HG02759 (cell line): Measurements from ENCODE around the gene TENM4.

Source experiments
- ATAC-seq: cut with Tn5 transposase; IDR thresholded peaks from one replicate; pipeline ENCODE4 v1.9.1; 2021; ENCODE audit warnings: mild to moderate bottlenecking, moderate library complexity; ENCODE audit not compliant: unreplicated experiment

The TENM4 gene

DNA sequence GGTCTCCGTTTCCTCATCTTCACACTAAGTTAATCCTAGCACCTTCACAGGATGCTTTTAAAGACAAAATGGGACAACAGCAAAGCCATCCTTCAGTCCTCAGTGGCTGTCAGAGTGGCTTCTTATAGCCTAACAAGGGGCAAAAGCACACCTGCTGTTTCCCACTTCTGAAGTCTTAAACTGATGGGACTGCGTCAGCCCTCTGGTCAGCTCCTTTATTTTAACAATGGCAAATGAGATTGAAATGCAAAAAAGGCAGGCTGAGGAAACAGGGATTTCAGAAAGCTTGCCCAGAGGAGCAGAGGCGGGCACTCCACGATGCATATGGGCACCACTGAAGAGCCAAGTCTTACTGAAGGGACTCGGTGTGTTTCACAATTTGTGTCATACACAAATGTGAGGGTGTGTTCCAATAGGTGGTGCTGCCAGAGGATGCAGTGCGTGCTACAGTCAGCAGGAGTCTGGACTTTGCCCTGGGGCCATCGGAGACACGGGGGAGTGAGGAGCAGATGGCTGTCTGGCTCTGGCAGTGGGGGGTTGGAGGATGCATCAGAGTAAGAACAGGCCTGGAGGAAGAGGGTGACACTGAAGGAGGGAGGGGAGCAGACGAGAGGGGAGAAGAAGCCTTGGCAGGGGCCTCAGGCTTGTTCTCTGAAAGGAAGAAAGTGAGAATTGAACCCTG lies 47.3 kb downstream of the TENM4 start:
- no peak for ATAC-seq

- ATAC-seq: no peak
Observed at GRCh38 chr11:79392161-79392560, 48.7 kb downstream of the TENM4 start.

- ATAC-seq: no peak
Observed at GRCh38 chr11:79390923-79391322, 49.9 kb downstream of the TENM4 start.

DNA sequence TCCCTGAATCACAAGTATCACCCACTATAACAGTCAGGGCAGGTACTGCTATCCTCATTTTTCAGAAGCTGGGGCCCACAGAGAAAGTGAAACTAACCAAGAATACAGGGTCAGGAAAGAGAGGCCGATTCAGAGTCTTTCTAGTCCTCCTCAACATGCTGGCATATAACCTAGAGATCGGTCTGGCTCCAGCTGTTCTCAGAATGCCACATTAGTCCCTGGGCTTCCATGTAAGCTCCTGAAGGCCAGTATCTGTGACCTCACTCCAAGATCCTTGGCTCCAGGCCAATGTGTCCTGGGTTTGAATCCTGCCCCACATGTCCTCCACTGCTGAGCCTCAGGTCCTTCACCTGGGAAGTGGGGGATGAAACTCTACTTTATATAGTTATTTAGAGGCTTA lies 50.4 kb downstream of the TENM4 start:
- no peak for ATAC-seq

GRCh38 chr11:79388201-79388600 lies 52.6 kb downstream of the TENM4 start:
- no peak for ATAC-seq

GRCh38 chr11:79383874-79384273 lies 57.0 kb downstream of the TENM4 start:
- ATAC-seq: no peak

DNA sequence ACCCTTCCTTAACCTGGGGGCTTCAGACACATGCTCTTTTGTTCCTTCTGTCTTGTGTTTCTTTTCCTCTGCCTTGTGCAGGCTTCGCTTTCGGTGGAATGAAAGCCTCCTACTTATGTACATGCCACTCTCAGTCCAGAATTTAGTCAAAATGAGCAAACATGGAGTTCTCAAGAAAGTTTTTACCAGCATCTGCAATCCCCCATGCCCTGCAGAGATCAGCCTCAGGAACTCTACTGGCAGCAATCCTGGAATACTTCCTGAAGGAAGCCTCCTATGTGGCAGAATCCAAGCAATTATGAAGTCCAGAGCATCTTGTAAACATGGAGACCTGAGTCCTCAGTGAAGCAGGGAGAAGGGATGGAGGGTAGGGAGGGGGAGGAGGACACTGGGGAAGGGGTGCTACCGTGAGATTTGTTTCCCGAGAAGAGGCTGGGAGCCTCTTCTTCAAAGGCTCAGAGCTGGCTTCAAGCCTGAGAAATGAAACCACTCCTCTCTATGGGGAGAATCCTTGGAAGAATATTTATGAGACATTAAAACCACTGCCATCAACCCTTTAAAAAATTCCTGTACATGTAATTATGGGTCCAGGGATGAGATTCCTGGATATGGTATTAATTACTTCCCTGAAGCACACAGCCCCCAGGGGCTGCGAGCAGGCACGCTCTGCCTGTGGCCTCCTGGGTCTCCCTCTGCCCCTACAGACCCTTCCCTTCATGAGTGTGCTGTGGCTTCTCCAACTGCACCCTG lies 58.4 kb downstream of the TENM4 start:
- ATAC-seq: no peak

DNA sequence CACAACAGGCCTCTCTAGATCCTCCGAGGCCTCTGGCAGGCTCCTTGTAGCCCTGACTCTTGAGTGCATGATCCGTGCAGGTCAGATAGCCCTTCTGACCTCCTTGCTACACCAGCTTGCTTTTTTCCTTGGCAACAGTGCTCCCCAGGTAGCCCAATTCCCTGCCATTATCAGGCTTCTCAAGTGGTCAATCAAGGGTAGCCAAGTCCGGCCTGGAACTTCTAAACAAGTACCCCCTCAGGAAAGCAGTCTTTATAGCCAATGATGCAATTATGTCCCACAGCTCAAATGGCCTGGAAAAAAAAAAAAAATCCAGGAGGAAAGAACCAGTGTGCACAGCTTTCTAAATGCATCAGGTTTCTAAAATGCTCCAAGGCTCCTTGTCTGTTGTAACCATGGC lies 59.8 kb downstream of the TENM4 start:
- no peak for ATAC-seq

DNA sequence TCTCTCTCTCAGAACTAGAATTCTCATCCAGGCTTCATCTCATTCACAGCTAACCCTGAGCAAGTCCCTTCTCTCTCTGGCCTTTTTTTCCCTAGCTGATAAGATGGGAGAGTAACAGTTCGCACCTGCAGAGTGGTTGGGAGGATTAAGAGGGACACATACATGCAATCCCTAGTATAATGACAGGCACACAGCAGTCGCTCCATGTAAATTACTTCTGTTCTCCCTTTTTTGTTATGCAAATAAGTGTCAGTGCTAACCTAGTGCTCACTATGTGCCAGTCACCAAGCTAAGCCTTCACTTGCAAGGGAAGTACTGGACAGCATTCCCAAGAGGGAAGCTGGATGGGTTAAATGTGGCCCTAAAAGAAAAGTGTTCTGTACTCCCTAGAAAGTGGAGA lies 63.4 kb downstream of the TENM4 start:
- no peak for ATAC-seq

- no peak for ATAC-seq
Observed at GRCh38 chr11:79375818-79376550, 64.8 kb downstream of the TENM4 start.

GRCh38 chr11:79374727-79375126 lies 66.1 kb downstream of the TENM4 start:
- no peak for ATAC-seq

DNA sequence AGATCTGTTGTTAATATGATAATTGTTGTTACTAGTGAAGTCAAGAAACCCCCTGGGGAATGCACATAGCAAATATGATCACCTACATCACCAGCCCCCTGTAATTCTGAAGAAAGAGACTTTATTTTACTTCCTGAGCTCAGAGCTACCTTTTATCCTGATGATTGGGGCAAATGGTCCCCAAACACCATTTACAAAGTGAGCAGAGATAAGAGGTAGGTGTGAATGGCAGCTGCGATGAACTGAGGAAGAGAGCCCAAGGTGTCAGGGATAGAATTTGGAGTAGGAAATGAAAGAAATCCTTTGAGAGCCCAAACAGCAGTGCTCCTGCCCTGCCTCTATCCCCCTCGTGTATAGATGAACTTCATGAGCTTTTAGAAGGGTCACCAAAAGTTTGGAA lies 69.1 kb downstream of the TENM4 start:
- ATAC-seq: no peak

DNA sequence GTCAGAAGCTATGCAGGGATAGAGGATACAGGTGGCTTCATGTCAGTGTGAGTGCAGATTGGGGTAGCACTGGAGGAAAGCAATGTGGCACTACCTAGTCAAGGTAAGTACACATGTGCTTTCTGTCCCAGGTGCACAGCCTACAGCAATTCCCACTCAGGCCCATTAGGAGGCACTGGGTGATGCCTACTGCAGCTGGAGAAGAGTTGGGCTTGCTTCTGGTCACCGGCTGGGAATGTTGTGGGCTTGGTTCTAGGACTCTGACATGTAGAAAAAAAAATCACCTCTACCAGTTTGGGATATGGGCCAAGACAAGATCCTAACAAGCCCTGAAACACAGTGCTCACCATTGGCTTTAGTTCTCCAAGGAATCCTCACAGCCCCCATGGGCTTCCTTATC lies 69.7 kb downstream of the TENM4 start:
- no peak for ATAC-seq

GRCh38 chr11:79369055-79369454 lies 71.8 kb downstream of the TENM4 start:
- no peak for ATAC-seq

DNA sequence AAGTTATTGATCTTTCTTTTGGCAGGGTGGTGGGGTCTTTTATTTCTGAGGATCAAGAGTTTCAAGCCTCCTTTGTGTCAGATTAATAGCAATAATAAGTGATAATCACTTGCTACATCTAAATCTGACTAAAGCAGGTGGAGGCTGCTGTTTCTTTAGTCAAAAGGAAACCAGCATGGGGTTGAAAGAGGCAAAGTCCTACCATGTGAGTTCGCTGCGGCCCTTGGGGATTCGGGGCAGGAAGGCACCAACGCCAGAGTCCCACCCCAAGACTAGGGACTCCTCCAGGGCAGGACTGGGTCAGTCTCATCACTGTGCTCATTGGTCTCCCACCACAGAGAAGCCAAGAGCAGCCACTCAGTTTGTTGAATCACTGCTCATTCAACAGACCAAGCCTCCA lies 73.0 kb downstream of the TENM4 start:
- ATAC-seq: peak; percentile 45

DNA sequence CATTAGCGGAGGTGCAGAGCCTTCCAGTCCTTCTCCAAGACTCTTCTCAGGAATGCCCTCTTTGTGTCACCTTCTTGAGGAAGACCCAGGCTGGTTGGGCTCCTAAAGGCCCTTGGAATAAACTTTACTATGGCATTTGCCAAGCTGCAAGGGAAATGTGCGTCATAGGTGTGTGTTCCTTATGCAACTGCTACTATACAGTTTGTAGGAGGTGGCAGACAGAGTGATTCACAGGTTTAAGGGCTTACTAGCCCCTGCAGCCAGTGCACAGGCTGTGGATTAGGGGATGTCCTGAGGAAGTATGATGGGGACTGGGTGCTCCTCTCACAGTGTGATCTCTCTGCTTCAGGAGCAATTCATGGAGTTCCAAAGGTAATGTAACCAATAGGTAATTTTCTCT lies 74.6 kb downstream of the TENM4 start:
- ATAC-seq: no peak

DNA sequence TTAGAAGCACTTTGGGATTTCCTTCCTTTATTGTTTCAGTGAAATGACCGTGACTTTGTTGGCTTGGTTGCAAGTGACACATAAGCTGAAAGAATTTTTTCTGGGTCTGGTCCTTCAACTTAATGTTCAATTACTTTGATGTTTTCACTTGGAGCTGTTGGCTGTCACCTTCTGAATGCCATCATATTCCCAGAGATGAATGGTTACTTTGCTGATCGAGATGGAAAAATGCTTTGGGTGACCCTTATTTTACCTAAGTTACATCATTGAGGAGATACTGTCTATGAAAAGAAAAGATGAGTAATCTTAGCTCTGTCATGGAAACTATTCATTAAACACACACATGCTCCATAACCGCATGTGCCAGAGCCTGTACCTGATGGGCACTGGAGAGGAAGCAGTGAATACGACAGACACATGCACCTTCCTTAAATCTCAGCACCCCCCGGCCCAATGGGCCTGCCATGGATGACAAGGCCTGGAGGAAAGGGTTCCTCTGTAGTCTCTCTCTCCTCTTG lies 76.9 kb downstream of the TENM4 start:
- ATAC-seq: no peak

DNA sequence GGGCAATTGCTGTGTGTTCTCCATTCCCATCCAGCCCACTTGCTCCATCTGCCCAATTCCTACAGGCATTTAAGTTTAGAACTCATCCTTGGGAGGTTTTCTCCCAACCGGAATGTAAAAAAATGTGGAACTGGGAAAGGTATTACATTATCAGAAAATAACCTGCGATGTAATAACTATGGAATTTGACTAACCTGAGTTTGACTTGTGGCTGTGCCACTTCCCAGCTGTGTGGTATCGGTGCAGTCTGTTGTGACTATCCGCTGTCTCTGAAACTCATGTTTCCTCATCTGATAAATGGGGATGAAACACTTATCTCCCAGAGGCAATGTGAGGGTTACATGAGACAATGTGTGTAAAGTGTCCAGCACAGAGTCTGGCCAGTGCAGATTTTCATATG lies 77.6 kb downstream of the TENM4 start:
- no peak for ATAC-seq

DNA sequence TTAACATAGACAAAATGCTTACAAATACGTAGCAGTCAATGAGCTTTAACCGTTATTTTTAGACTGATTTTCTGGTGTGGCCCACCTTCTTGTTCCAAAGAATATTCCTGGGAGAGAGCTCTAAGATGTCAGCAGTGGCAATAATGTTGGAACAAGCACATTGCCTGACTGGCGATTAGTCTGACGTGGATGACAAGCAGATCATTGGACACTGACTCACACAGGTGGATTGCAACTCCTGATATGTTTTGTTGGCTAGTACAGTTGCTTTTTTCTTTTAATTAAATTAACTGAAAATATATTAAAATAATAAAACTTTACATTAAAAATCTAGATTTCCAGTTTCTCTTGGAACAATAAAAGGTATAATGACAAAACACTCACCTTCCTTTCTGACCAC lies 78.0 kb downstream of the TENM4 start:
- ATAC-seq: no peak

DNA sequence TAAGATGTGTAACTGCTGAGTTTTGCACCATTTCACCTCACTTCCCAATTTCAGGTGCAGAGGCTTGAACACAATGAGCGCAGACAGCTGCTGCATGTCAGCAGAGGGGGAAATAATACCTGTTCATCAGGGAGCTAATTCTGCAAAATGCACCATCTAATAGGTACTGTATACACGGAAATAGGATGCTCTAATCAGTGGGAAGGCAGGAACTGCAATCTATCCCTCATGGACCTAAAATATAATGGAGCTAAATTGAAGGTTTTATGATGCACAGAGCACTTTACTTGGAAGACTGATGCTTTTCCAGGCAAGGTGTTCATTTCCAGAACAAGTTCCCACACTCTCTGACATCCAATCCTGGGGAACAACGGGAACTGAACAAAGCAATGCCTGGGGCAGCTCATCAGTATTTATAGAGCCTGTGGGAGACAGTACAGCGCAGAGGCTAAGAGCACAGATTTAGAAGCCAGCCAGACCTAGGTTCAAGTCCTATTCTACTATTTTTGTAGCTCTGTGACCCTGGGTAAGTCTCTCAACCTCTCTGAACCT lies 78.5 kb downstream of the TENM4 start:
- no peak for ATAC-seq

DNA sequence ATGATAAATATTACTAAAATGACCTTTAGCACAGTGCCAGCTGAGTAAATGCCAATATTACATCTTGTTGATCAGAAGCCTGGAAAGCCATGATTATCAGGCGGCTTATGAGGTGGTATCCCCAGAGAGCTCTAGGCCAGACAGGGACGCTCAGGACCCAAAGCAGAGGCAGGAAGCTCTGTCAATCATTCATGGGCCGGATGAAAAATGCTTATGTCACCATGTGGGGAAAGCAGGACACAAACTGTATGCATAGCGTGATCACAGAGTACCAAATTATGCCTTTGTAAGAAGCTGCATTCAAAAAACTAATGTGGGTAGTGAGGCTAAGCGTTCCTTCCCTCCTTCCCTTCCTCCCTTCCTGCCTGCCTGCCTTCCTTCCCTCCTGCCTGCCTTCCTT lies 82.6 kb downstream of the TENM4 start:
- no peak for ATAC-seq

- ATAC-seq: no peak
Observed at GRCh38 chr11:79353706-79354105, 87.1 kb downstream of the TENM4 start.
